ENCODE measurements around the gene ADAMTS6.
"Not testable (repeated sequence)": the region's sequence is repeated elsewhere in the genome, so short reads cannot be mapped to it uniquely, and the experiment has no call there.

Gene ADAMTS6

DNA sequence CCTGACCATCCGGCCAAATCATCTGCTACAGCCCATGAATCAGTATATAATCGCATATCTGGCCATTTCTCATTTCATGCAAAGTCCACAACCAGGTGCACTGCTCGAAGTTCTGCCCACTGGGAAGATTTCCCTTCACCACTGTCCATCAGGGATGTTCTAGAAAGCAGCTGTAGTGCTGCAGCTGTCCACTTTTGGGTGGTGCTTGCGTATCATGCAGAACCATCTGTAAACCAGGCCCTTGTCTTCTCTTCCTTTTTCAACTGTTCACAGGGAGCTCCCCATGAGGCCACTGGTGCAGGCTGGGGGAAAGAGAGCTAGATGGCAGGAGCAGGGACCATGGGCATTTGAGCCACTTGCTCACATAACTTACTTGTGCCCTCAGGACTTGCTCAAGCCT is 7.4 kb upstream of the ADAMTS6 start:
- H3K4me3 ChIP-seq (replicated peaks; ENCODE audit: low read depth, low read length), result no peak overlapping the region

GRCh38 chr5:65488038-65488687 is 6.4 kb upstream of the ADAMTS6 start:
- H3K4me3 ChIP-seq (replicated peaks; ENCODE audit: low read depth, low read length); DNase-seq (ENCODE audit: low read depth): not testable (repeated sequence)

More for the DNA sequence above, 7.4 kb upstream of the ADAMTS6 start:
- DNase-seq (ENCODE audit: low read depth), result no peak
- TF ChIP-seq, protein P1, sequence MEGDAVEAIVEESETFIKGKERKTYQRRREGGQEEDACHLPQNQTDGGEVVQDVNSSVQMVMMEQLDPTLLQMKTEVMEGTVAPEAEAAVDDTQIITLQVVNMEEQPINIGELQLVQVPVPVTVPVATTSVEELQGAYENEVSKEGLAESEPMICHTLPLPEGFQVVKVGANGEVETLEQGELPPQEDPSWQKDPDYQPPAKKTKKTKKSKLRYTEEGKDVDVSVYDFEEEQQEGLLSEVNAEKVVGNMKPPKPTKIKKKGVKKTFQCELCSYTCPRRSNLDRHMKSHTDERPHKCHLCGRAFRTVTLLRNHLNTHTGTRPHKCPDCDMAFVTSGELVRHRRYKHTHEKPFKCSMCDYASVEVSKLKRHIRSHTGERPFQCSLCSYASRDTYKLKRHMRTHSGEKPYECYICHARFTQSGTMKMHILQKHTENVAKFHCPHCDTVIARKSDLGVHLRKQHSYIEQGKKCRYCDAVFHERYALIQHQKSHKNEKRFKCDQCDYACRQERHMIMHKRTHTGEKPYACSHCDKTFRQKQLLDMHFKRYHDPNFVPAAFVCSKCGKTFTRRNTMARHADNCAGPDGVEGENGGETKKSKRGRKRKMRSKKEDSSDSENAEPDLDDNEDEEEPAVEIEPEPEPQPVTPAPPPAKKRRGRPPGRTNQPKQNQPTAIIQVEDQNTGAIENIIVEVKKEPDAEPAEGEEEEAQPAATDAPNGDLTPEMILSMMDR (IDR thresholded peaks at IDR 0.05; ENCODE audit: low read length, missing control alignments), result no peak

DNA sequence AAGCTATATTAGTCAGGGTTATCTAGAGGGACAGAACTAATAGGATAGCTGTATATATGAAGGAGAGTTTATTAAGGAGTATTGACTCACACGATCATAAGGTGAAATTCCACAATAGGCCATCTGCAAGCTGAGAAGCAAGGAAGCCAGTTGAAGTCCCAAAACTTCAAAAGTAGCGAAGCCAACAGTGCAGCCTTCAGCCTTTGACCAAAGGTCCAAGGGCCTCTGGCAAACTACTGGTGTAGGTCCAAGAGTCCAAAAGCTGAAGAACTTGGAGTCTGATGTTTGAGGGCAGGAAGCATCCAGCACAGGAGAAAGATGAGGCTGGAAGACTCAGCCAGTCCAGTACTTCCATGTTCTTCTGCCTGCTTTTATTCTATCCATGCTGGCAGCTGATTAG is 5.1 kb upstream of the ADAMTS6 start:
- not testable (repeated sequence) for DNase-seq (ENCODE audit: low read depth); H3K4me3 ChIP-seq (replicated peaks; ENCODE audit: low read depth, low read length)

DNA sequence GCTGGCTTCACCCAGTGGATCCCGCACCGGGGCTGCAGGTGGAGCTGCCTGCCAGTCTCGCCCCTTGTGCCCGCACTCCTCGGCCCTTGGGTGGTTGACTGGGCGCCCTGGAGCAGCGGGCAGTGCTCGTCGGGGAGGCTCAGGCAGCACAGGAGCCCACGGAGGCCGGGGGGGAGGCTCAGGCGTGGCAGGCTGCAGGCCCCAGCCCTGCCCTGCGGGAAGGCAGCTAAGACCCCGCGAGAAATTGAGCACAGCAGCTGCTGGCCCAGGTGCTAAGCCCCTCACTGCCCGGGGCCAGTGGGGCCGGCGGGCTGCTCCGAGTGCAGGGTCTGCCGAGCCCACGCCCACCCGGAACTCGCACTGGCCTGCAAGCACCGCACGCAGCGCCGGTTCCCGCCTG is 3.7 kb upstream of the ADAMTS6 start:
- DNase-seq (ENCODE audit: low read depth), result no peak
- TF ChIP-seq, protein P1 (IDR thresholded peaks at IDR 0.05; ENCODE audit: low read length, missing control alignments), result no peak
- no peak overlapping the region for H3K4me3 ChIP-seq (replicated peaks; ENCODE audit: low read depth, low read length)

GRCh38 chr5:65483546-65484346 is 2.0 kb upstream of the ADAMTS6 start:
- H3K4me3 ChIP-seq (replicated peaks; ENCODE audit: low read depth, low read length), result peak overlapping the region; percentile 80
- TF ChIP-seq, protein P1 (IDR thresholded peaks at IDR 0.05; ENCODE audit: low read length, missing control alignments), result peak; percentile 48
- DNase-seq (ENCODE audit: low read depth), result peak; percentile 85

DNA sequence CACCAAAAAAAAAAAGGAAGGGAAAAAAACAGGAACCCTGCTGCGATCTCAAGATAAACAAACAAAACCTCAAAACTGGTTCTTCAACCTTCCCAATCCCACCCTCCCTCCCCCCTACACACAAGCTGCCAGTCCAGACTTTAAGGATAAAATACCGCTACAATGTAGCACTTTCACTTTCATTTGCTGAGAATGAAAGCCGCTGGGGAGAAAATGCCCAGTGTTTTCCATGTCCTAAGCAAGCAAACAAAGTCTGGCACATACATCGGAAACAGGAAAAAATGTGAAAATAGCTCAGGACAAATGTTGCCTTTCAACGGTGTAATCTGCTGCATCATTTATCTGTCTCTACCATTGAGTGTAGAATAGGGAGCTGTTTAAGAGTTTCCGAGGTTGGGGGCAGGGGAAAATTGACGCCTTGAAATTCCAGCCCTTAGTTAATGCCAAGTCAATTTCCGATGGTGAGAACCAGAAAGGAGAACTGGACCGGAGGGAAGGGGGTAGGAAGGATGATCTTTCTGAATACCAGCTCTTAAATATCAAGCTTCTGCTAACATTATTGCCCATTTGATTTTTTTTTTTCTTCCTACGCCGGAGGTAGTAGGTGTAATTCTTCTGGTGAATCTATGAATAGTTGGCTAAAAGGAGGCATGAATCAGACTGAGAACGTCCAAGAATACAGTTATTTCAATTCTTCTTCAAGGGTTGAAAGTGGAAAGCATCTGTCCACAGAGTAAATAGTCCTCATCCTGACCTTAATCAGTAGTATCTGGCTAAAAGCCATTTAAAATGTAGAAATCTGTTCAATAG is 1.2 kb upstream of the ADAMTS6 start:
- peak overlapping the region; percentile 80 for H3K4me3 ChIP-seq (replicated peaks; ENCODE audit: low read depth, low read length)
- DNase-seq (ENCODE audit: low read depth), result peak; percentile 77
- TF ChIP-seq, protein P1 (IDR thresholded peaks at IDR 0.05; ENCODE audit: low read length, missing control alignments), result no peak

DNA sequence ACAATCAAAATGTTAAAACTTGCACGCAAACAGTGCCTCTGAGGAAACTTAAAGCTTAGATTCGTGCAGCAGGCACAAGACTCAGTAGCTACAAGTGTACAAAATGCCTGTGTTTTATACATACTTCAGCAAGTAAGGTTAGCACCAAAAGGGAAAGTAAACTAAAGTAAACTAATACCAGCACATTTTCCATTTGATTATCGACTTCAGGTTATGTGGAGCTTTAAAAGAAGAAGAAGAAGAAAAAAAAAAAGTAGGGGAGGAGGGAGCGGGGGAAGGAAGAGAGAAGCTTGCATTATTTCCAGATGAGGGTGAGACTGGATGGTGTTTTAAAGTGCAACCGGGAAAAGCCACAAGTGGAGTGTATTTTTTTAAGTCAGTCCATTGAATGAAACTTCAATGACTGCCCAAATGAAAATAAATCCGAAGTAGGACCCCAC is 596 bp upstream of the ADAMTS6 start:
- peak; percentile 61 for DNase-seq (ENCODE audit: low read depth)
- peak overlapping the region; percentile 80 for H3K4me3 ChIP-seq (replicated peaks; ENCODE audit: low read depth, low read length)

More for the DNA sequence above, 596 bp upstream of the ADAMTS6 start:
- TF ChIP-seq, protein P1 (IDR thresholded peaks at IDR 0.05; ENCODE audit: low read length, missing control alignments), result no peak

Measured in fibroblast of pulmonary artery (primary cell).